Ishikawa (cell line): ENCODE data around the gene SRSF6.

ENCODE experiments used
- CEBPB ChIP-seq: IDR thresholded peaks from 2 replicates; pipeline ENCODE4 v1.6.1; 2012
- CREB1 ChIP-seq: IDR thresholded peaks from 2 replicates; pipeline ENCODE4 v1.6.1; 2012; ENCODE audit warnings: low read depth
- EGR1 ChIP-seq: IDR thresholded peaks from 2 replicates; pipeline ENCODE4 v1.6.1; 2012
- EP300 ChIP-seq: IDR thresholded peaks from 2 replicates; pipeline ENCODE4 v1.6.1; 2012; ENCODE audit warnings: borderline replicate concordance
- FOXM1 ChIP-seq: IDR thresholded peaks from 2 replicates; pipeline ENCODE4 v1.6.1; 2012; ENCODE audit warnings: low read depth, borderline replicate concordance
- MAX ChIP-seq: IDR thresholded peaks from 2 replicates; pipeline ENCODE4 v1.6.1; 2012
- NFIC ChIP-seq: IDR thresholded peaks from 2 replicates; pipeline ENCODE4 v1.6.1; 2012
- RAD21 ChIP-seq: IDR thresholded peaks from 2 replicates; pipeline ENCODE4 v1.6.1; 2012; ENCODE audit warnings: low read depth
- REST ChIP-seq: IDR thresholded peaks from 2 replicates; pipeline ENCODE4 v1.6.1; 2012; ENCODE audit warnings: low read depth, mild to moderate bottlenecking
- TAF1 ChIP-seq: IDR thresholded peaks from 2 replicates; pipeline ENCODE4 v1.6.1; 2012; ENCODE audit warnings: low read depth, mild to moderate bottlenecking
- TCF12 ChIP-seq: IDR thresholded peaks from 2 replicates; pipeline ENCODE4 v1.6.1; 2012; ENCODE audit warnings: low read depth
- TEAD4 ChIP-seq: IDR thresholded peaks from 2 replicates; pipeline ENCODE4 v1.6.1; 2012
- USF1 ChIP-seq: IDR thresholded peaks from 2 replicates; pipeline ENCODE4 v1.6.1; 2012
- YY1 ChIP-seq: IDR thresholded peaks from 2 replicates; pipeline ENCODE4 v1.6.1; 2012; ENCODE audit warnings: low read depth
- ZBTB7A ChIP-seq: IDR thresholded peaks from 2 replicates; pipeline ENCODE4 v1.6.1; 2012; ENCODE audit warnings: low read depth

The SRSF6 gene

GRCh38 chr20:43438578-43439316 is 18.9 kb upstream of the SRSF6 start:
- no peak for TF ChIP-seq TAF1
- no peak for TF ChIP-seq YY1
- TF ChIP-seq EGR1 = no peak
- TF ChIP-seq USF1 = no peak
- TF ChIP-seq CREB1 = no peak
- TF ChIP-seq CEBPB = no peak

- no peak for TF ChIP-seq EP300
- TF ChIP-seq RAD21 = no peak
- no peak for TF ChIP-seq EGR1
- TF ChIP-seq ZBTB7A = no peak
- TF ChIP-seq NFIC = no peak
- TF ChIP-seq TCF12 = no peak
- no peak for TF ChIP-seq USF1
- no peak for TF ChIP-seq YY1
- TF ChIP-seq TEAD4 = no peak
- TF ChIP-seq CREB1 = no peak
- TF ChIP-seq FOXM1 = no peak
Measured at GRCh38 chr20:43440531-43440930, 17.2 kb upstream of the SRSF6 start.

- TF ChIP-seq USF1 (no peak), CREB1 (no peak), TEAD4 (no peak), YY1 (no peak), EP300 (no peak), TCF12 (no peak), CEBPB (no peak), EGR1 (no peak), NFIC (no peak), RAD21 (no peak), TAF1 (no peak), REST (no peak), ZBTB7A (no peak), FOXM1 (no peak), MAX (no peak)
Measured at GRCh38 chr20:43442282-43442880, 15.3 kb upstream of the SRSF6 start.

- TF ChIP-seq EP300 (no peak), TCF12 (no peak), TAF1 (no peak), REST (no peak), EGR1 (no peak), NFIC (no peak), CEBPB (no peak), MAX (no peak), FOXM1 (no peak), USF1 (no peak)
Measured at GRCh38 chr20:43444107-43444506, 13.6 kb upstream of the SRSF6 start.

- TF ChIP-seq USF1 (no peak), EGR1 (no peak), YY1 (no peak), EP300 (no peak)
Measured at GRCh38 chr20:43446361-43446879, 11.3 kb upstream of the SRSF6 start.
